ENCODE measurements around the gene NIPAL3. TPM values are rescaled to one million over a fixed set of nuclear protein-coding genes. Genes with fewer than 3 reads are reported as not detected.

Gene NIPAL3
- total RNA-seq, 1 experiment from 2014 or later, result 16.6 TPM

DNA sequence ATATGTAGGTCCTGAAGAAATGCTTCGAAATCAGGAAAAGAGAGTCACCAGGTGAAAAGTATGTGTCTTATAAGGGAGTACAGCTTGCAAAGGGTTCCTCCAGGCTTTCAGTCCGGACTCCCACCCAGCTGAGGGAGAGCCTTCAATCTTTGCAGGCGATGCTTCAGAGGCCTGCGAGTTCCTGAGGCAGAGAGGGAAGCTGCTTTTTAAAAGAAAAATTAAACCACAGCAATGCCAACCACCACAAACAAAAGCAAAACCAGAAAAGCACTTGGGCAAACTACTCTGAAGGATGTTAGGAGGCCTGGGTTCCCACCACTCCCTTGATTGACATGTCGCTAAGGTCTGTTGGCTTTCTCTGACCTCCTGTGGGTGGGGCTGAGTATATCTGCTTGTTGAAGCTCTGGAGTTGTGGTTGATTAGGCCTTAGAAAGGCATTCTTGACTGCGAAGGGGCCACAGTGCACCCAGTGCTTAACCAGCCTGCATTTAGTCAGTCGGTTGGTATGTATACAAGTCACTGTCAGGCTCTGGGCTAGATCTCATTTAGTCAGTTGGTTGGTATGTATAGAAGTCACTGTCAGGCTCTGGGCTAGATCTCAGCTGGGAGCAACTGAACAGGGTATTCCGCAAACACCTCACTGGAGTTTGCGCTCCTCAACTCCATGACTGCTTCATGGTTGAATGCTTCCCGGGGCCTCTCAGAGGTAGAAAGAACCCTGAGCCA lies 1.2 kb downstream of the NIPAL3 start:
- TF ChIP-seq, protein P1, sequence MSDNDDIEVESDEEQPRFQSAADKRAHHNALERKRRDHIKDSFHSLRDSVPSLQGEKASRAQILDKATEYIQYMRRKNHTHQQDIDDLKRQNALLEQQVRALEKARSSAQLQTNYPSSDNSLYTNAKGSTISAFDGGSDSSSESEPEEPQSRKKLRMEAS (IDR thresholded peaks at IDR 0.05), result no peak
- no peak for TF ChIP-seq POLR2AphosphoS5 (IDR thresholded peaks at IDR 0.05; ENCODE audit: low read depth, low read length)
- no peak; the same call in 1 of the 2 replicates for TF ChIP-seq SP1 (IDR thresholded peaks at IDR 0.05; ENCODE audit: low read depth)
- TF ChIP-seq ATF3 (IDR thresholded peaks at IDR 0.05), result no peak
- no peak for TF ChIP-seq CEBPB (IDR thresholded peaks at IDR 0.05; ENCODE audit: low read depth)
- TF ChIP-seq JUND (IDR thresholded peaks at IDR 0.05), result no peak
- TF ChIP-seq FOSL1 (IDR thresholded peaks at IDR 0.05; ENCODE audit: low read depth), result no peak
- TF ChIP-seq SIN3A (IDR thresholded peaks at IDR 0.05; ENCODE audit: low read depth), result no peak
- TF ChIP-seq ZNF274 (IDR thresholded peaks at IDR 0.05; ENCODE audit: low read depth, low read length), result no peak
- TF ChIP-seq YY1 (IDR thresholded peaks at IDR 0.05; ENCODE audit: extremely low read depth, insufficient replicate concordance, low read depth, low read length), result no peak
- TF ChIP-seq ZFX (IDR thresholded peaks at IDR 0.05), result no peak
- no peak for TF ChIP-seq POLR2A (IDR thresholded peaks at IDR 0.05; ENCODE audit: borderline replicate concordance, extremely low read depth, insufficient read depth, insufficient read length)
- TF ChIP-seq EZH2phosphoT487 (IDR thresholded peaks at IDR 0.05; ENCODE audit: borderline replicate concordance), result no peak
- no peak for TF ChIP-seq EZH2 (IDR thresholded peaks at IDR 0.05)
- no peak for TF ChIP-seq ZBTB33 (IDR thresholded peaks at IDR 0.05; ENCODE audit: extremely low read depth, insufficient replicate concordance, low read length)
- TF ChIP-seq REST (IDR thresholded peaks at IDR 0.05; ENCODE audit: low read depth), result no peak
- TF ChIP-seq SRF (IDR thresholded peaks at IDR 0.05; ENCODE audit: low read depth), result no peak
- TF ChIP-seq RAD21 (IDR thresholded peaks at IDR 0.05; ENCODE audit: low read depth), result no peak
- TF ChIP-seq CBX3 (IDR thresholded peaks at IDR 0.05; ENCODE audit: low read depth), result no peak
- TF ChIP-seq CTCF (IDR thresholded peaks at IDR 0.05 in 2 of 3, conservative IDR thresholded peaks at IDR 0.05 in 1 of 3; ENCODE audit: borderline replicate concordance in 1 of 3, insufficient read depth in 1 of 3, low read depth in 2 of 3, low read length in 2 of 3), result no peak
- CTCF ChIA-PET, result interaction anchor here (0.5 to 1.7 kb wide), 3 partner anchors 25 to 170 kb away, joined by 3 to 17 read pairs (median 3); no protein-coding TSS in a partner anchor
- DNase-seq (ENCODE audit: low read depth, low spot score), result no peak
- peak overlapping the region; percentile 97 for H3K4me2 ChIP-seq (ENCODE audit: low read length)
- H3K4me3 ChIP-seq (replicated peaks in 1 of 2; ENCODE audit: low read depth in 1 of 2, low read length in 2 of 2), result peak overlapping the region; percentile 87 to 88
- POLR2A ChIA-PET, result no interaction called here
- no peak overlapping the region for H2AFZ ChIP-seq (ENCODE audit: low read depth, low read length, poor library complexity, severe bottlenecking)
- H3K9me3 ChIP-seq (ENCODE audit: control insufficient read depth in 1 of 2, insufficient read depth in 1 of 2, low read depth in 1 of 2, low read length in 2 of 2), result no peaks in the 10 kb centered on the region
- H3K36me3 ChIP-seq (ENCODE audit: control insufficient read depth in 1 of 2, insufficient read depth in 2 of 2, low read length in 2 of 2), result 0 out of 4 replicates have a peak, but pooled peaks cover 0 to under 1% of the 10 kb centered on the region in 2 experiments
- no peaks in the 10 kb centered on the region for H4K20me1 ChIP-seq (ENCODE audit: insufficient read depth)
- no TSS peak for BruUV-seq (replicated peaks)
- no peaks in the 10 kb centered on the region for H3K27me3 ChIP-seq (ENCODE audit: insufficient read depth, low read length)
- no peak overlapping the region for H3K27ac ChIP-seq (ENCODE audit: low read depth, low read length)
- H3K9ac ChIP-seq (ENCODE audit: low read length), result peak overlapping the region; percentile 71
- H3K4me1 ChIP-seq (ENCODE audit: control insufficient read depth in 1 of 2, insufficient read depth in 2 of 2, low read length in 2 of 2), result peaks cover 36 to 65% of the 10 kb centered on the region in 2 experiments
- no peaks in the 10 kb centered on the region for H3K9me2 ChIP-seq (ENCODE audit: insufficient read depth)
- H3K79me2 ChIP-seq (ENCODE audit: insufficient read depth, low read length), result no peaks in the 10 kb centered on the region
- intact Hi-C loops (cut with micrococcal nuclease), result loop anchor here (10.0 kb wide), 1 partner anchor 108 kb away; no protein-coding TSS in a partner anchor
- ATAC-seq, result no peak
- RAD21 ChIA-PET (ENCODE audit: low non-redundant PET in 1 of 2, low total read pairs in 2 of 2, uncharacterized antibody in 2 of 2, unreplicated experiment in 2 of 2), result no interaction called here

All from HCT116 (cell line).